GM21529 (cell line): ENCODE data around the gene DNAI1.

Source experiments
- ATAC-seq: cut with Tn5 transposase; IDR thresholded peaks from one replicate; pipeline ENCODE4 v1.9.1; 2021; ENCODE audit not compliant: unreplicated experiment

The DNAI1 gene

DNA sequence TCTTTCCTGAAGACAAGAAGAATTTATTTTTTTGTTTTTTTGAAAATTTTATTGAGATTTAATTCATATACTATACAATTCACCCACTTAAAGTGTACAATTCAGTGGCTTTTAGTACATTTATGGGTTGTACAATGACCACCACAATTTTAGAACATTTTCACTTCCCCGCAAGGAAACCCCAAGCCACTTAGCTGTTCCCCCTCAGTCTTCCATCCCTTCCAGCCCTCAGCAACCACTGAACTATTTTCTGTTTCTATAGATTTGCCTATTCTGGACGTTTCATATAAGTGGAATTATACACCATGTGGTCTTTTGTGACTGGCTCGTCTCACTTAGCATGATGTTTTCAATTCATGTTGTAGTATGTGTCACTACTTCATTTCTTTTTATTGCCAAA, 28.0 kb downstream of the DNAI1 start:
- no peak for ATAC-seq

DNA sequence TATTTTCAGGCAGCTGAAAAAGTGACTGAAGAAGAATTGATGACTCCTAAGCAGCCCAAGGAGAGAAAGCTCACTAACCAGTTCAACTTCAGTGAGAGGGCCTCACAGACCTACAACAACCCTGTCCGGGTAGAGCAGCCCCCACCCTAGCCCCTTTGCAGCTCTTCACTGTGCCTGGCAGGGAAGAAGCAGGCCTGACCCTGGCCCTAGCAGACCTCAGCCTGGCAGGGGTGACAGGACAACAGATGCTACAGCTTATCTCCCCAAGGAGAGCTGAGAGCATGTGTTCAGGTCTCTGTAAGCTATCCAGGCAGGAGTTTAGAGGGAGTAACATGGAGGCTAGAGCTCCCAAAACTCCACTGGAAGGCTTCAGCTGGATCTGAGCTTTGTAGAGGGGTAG, 31.8 kb downstream of the DNAI1 start:
- no peak for ATAC-seq

DNA sequence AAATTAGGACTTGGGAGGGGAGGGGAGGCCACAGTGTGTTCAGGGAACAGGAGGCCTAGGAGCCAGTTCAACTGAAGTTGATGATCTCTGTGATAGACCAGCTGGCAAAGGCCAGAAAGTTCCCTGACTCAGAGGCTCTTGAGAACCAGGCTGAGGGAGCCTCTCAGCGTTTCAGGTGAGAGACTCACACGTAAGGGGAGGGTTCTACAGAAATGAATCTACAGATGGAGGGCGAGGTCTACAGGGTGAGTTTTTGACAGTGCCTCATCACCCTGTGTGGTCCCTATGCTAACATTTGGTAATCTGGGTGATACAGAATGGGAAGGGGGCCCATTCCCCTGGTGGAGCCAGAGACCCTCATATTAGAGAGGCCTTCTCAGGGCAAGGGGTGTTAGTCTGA, 32.2 kb downstream of the DNAI1 start:
- no peak for ATAC-seq

DNA sequence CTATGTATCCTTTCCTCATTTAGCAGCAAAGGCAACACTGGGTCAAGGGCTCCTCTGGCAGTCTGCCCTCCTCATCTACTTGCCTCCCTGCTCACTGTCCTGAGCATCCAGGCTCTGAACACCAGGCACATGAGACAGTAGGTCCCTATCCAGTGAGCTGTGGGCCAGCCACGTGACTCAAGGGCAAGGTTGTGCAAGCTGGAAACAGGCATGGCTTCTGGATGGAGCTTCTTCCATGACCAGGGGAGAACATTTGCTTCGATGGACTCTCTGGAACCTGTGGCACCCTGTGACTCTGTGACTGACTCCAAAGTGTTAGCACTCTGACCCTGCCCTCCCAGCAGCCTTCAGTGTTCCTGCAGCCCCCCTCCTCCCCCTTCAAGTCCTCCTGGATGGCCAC, 33.0 kb downstream of the DNAI1 start:
- no peak for ATAC-seq

GRCh38 chr9:34492051-34492450, 33.4 kb downstream of the DNAI1 start:
- no peak for ATAC-seq

GRCh38 chr9:34493972-34494535, 35.4 kb downstream of the DNAI1 start:
- ATAC-seq = no peak

GRCh38 chr9:34496149-34496712, 37.6 kb downstream of the DNAI1 start:
- ATAC-seq = no peak

- no peak for ATAC-seq
Observed at GRCh38 chr9:34498553-34498952, 39.9 kb downstream of the DNAI1 start.

DNA sequence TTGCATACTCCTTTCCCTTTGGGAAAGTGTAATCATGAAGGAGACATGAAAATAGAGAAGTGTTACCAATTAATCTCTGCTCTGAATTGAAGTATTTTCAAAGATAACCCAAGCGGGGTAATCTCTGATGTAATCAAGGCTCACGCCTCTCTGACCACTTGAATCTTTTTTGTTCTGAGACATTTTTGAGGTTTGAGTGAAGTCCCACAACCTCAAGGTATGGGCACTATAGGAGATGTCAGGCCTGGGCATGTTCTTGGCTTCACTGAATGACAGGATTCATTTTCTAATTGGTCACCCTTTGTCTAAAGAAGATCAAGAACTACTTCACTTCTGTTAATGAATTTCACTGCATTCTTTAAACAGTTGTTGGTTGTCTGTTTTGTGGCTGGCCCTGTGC, 40.5 kb downstream of the DNAI1 start:
- ATAC-seq = no peak

DNA sequence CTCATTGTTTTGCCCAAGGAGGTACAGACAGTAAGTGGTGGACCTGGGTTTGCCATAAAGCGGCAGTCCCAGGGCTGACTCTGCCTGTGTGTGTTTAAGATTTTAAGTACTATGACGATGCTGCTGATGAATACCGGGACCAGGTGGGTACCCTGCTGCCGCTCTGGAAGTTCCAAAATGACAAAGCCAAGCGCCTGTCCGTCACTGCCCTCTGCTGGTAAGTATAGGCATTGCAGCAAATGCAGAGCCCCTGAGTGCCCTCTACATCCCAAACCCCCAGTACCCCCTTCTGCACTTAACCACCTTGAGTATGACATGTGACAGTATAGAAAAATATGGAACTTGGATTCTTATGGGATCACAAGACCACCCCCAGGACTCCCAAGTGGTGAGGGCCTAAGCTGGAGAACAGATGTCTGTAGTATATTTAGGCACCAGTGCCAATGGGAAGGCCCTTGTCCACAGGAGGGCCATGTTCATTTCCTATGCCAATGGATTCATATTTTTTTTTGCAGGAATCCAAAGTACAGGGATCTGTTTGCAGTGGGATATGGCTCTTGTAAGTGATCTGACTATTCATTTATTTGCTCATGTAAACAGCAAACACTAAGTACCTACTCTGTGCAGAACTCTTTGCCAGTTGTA, 42.1 kb downstream of the DNAI1 start:
- ATAC-seq = no peak

GRCh38 chr9:34501372-34501771, 42.8 kb downstream of the DNAI1 start:
- no peak for ATAC-seq

- ATAC-seq = no peak
Observed at GRCh38 chr9:34501889-34502425, 43.4 kb downstream of the DNAI1 start.

GRCh38 chr9:34502471-34502870, 43.9 kb downstream of the DNAI1 start:
- no peak for ATAC-seq

GRCh38 chr9:34502891-34503290, 44.3 kb downstream of the DNAI1 start:
- no peak for ATAC-seq

DNA sequence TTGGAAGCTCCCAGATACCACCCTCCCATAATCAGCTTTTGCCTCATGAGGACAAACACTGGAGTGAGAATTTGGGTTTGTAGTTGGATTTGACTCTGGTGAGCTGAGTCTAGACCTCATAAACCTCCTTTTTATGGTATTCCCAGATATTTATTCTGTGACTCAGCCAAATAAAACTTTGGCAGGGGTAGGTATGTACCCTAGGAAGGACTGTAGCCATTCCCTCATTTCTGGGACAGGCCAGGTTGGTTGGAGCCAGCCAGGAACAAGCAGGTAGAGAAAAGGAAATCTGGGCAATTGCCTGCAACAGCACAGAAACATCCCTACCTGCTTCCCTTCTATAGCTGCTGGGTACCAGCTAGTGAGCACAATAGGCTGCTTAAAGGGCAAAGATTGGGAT, 44.8 kb downstream of the DNAI1 start:
- ATAC-seq = no peak

- no peak for ATAC-seq
Observed at GRCh38 chr9:34505370-34506120, 46.9 kb downstream of the DNAI1 start.

- ATAC-seq = no peak
Observed at GRCh38 chr9:34506623-34507022, 48.0 kb downstream of the DNAI1 start.

GRCh38 chr9:34507556-34507955, 49.0 kb downstream of the DNAI1 start:
- ATAC-seq = no peak

- no peak for ATAC-seq
Observed at GRCh38 chr9:34507966-34508365, 49.4 kb downstream of the DNAI1 start.

- no peak for ATAC-seq
Observed at GRCh38 chr9:34508463-34508862, 49.9 kb downstream of the DNAI1 start.

DNA sequence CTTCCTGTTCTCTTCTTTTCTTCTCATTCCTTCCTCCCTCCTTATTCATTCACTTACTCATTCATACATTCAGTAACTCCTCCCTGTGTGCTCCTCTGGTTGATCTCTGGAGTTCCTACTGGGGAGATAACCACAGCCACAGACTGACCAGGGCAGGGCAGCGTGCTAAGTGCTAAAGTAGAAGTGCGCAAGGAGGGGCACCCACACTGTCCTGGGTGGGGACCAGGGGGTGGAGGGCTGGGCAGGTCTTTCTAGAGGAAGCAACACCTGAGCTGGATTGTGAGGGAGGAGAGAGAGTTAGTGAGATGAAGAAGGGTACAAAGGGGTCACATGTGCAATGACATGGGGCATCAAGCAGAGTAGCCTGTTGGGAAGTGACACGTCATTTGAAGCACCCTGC, 50.3 kb downstream of the DNAI1 start:
- no peak for ATAC-seq
